HG03442 (cell line): Measurements from ENCODE around the gene ZNF597.

ENCODE experiments used
- ATAC-seq: cut with Tn5 transposase; IDR thresholded peaks from one replicate; pipeline ENCODE4 v1.9.1; 2021; ENCODE audit warnings: mild to moderate bottlenecking, moderate library complexity; ENCODE audit not compliant: unreplicated experiment

The ZNF597 gene

GRCh38 chr16:3457434-3458252 is 14.3 kb upstream of the ZNF597 start:
- peak; percentile 79 for ATAC-seq

- no peak for ATAC-seq
Observed at GRCh38 chr16:3454631-3455147, 11.4 kb upstream of the ZNF597 start.

GRCh38 chr16:3454093-3454492 is 10.8 kb upstream of the ZNF597 start:
- no peak for ATAC-seq

- peak; percentile 23 for ATAC-seq
Observed at GRCh38 chr16:3444032-3444388, 706 bp upstream of the ZNF597 start.

- no peak for ATAC-seq
Observed at GRCh38 chr16:3439637-3440036, 3.7 kb downstream of the ZNF597 start.

GRCh38 chr16:3434373-3434772 is 8.9 kb downstream of the ZNF597 start:
- no peak for ATAC-seq

GRCh38 chr16:3431779-3432219 is 11.5 kb downstream of the ZNF597 start:
- ATAC-seq: no peak

GRCh38 chr16:3413730-3414379 is 29.4 kb downstream of the ZNF597 start:
- no peak for ATAC-seq

GRCh38 chr16:3408561-3409197 is 34.6 kb downstream of the ZNF597 start:
- no peak for ATAC-seq

GRCh38 chr16:3401719-3402397 is 41.4 kb downstream of the ZNF597 start:
- ATAC-seq: no peak

GRCh38 chr16:3400779-3401688 is 42.3 kb downstream of the ZNF597 start, which contains the start of the genes ZNF174 and ZSCAN32:
ZNF174 (plus strand) TSS chr16:3401215; CDS start chr16:3402005, 790 bp downstream.
ZSCAN32 (minus strand) TSS chr16:3401004; CDS start chr16:3397557, 3,447 bp downstream.
- peak; percentile 96 for ATAC-seq

GRCh38 chr16:3400446-3400778 is 42.9 kb downstream of the ZNF597 start:
- no peak for ATAC-seq

GRCh38 chr16:3389663-3390338 is 53.5 kb downstream of the ZNF597 start:
- ATAC-seq: no peak

- no peak for ATAC-seq
Observed at GRCh38 chr16:3388325-3388724, 55.0 kb downstream of the ZNF597 start.

- ATAC-seq: no peak
Observed at GRCh38 chr16:3383045-3383448, 60.3 kb downstream of the ZNF597 start.
